Activated CD4-positive, alpha-beta T cell treated with anti-CD3 and anti-CD28 coated beads, Interleukin-2, amount 50 U/mL, for 16 hours (primary cell): Measurements from ENCODE around the gene TMEM108.
A peak's percentile ranks its signal among the peaks of the same experiment; 100 is the strongest.
"Not testable (repeated sequence)": the region's sequence is repeated elsewhere in the genome, so short reads cannot be mapped to it uniquely, and the experiment has no call there.

Experiments used
- DNase-seq: peaks from one replicate; pipeline ENCODE4 v3.0.0-alpha.2; 2020

TMEM108 gene

DNA sequence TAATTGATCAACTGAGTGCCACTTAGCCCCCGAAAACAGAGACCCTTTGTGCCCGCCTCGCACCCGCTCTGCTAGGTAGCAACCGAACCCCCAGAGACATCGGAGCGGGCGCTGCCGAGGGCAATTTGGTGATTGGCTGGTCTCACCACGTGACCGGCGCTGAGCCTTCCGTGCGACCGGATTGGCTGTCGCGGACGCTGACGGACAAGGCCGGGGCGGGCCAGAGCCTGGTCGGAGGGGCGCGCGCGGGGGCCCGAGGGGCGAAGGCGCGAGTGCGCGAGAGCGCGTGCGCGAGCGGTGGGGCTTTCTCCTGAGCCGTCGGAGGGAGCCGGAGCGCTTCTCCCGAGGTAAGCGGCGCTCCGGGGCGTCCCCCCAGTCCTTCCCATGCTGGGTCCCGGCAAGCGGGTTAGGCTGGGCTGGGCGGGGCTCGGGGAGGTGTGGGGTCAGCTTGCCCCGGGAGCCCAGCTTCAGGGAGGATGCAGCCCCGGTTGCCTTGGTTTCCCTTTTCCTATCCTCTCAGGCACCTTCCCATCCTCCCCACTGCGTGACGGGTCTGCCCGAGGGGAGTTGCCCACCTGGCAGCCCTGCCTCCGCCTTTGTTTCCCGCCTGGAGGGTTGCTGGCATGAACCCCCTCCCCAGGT, at the start of gene TMEM108:
Gene TMEM108, plus strand, starts transcription at position 303 of the 642 bp plus-strand sequence.
- peak; percentile 36 for DNase-seq

DNA sequence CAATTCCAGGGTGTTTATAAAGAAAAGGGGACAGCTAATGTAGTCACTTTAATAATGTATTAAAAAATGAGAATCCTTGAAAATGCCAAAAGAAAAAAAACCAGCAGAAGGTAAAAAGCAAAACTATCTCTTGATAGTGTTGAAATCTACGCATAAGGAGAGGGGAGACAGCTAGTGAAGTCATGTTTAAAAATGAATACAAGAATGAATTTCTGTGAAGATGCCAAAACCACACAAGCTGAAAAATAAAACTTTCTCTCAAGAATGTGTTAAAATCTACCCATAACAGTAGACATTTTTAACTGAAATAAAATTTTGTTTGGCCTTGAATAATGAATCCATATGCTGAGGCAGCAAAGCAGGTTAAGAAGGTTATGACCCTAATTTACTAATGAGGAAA, 42.2 kb upstream of the TMEM108 start:
- DNase-seq: no peak

DNA sequence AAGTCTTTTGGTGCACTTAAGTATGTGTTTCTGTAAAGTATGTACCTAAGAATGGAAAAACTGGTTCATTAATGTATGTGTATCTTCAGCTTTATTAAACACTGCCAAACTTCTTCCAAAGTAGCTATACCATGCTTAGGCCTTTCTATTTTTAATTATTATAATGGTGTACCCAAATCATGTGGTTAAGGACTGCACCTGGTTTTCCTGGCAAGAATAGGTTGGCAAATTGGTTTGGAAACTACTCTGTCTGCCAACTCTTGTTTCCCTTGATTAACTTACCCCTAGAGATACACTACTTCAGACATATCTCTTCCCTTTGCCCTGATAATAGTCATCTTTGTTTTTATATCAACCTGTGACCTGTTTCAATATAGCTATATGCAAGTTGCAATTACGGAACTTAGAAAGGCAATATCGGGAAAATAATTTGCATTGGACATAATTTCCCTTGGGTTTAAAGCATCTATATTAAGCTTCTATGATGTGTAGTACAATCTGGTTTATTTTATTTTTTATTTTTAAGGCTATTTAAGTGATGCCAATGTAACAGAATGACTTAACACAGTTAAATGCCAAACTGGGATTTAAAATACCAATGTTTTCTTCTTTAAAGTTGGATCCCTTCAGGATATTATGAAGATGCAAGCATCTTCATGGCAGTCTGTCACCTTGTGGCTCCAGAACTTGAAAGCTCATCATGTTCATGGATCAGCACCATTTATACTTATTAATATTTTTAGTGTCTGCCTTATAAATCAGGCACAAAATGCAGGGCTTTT, 40.6 kb upstream of the TMEM108 start:
- no peak for DNase-seq

GRCh38 chr3:133005032-133005431, 33.2 kb upstream of the TMEM108 start:
- DNase-seq: not testable (repeated sequence)

DNA sequence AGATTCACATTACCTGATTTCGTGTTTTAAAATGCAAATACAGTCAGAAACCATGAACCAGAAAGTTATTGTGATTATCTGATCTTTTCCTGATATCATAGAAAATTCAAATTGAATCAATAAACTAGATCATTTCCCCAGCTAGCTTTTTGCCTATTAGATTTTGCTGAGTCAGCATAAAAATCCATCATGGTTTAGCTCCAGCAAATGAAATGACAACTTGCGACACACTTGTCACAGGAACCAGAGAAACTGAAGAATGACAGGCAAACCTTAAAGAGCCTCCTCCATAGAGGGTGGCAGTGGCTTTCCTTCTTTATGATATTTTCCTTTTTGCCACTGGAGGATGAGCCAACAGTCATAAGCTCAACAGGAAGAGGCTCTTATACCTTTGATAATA, 30.6 kb upstream of the TMEM108 start:
- no peak for DNase-seq

GRCh38 chr3:133014325-133014724, 23.9 kb upstream of the TMEM108 start:
- no peak for DNase-seq

DNA sequence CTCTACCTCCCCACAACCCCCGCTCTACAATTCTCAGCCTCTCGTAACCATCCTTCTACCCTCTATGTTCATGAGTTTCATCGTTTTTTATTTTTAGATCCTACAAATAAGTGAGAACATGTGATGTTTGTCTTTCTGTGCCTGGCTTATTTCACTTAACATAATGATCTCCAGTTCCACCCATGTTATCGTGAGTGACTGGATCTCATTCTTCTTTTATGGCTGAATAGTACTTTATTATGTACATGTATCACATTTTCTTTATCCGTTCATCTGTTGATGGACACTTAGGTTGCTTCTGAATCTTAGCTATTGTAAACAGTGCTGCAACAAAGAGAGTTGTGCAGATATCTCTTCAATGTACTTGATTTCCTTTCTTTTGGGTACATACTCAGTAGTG, 22.6 kb upstream of the TMEM108 start:
- not testable (repeated sequence) for DNase-seq

GRCh38 chr3:133016838-133017309, 21.3 kb upstream of the TMEM108 start:
- DNase-seq: no peak

DNA sequence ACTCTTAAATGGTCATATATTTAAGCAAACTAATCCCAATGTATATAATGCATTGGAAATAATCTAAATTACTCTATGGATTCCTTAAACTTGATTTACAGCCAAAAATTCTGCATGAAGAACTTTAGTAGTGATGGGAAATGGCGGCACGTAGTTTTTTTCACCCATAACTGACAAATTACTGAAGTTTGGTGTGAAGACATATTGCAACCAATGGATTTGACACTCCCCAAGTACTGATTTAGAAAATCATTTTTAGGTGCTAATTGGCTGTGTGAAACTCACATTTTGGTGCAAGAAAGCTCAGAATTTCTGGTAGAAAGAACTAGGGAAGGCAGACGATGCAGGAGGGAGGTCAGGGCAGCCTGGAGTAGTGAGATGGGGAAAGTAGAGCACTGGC, 19.3 kb upstream of the TMEM108 start:
- DNase-seq: no peak

GRCh38 chr3:133021206-133021605, 17.0 kb upstream of the TMEM108 start:
- DNase-seq: no peak

DNA sequence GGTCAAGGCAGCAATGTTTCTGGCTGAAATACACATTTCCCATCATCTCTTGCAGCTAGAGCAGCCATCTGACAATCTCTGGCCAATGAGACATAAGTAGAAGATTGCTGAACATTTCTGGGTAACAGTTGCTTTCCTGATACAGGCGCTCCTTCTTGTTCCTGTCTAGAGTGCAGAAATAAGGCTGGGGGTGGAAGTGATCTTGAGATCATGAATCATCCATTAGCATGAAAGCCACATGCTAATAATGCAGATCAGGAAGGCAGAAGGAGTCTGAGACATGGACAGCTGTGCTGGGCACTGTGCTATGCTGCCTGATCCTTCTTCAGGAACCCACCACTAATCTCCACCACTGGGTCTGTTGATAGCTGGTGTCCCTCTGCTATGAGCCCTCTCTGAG, 14.8 kb upstream of the TMEM108 start:
- no peak for DNase-seq

GRCh38 chr3:133025546-133025945, 12.6 kb upstream of the TMEM108 start:
- DNase-seq: no peak

DNA sequence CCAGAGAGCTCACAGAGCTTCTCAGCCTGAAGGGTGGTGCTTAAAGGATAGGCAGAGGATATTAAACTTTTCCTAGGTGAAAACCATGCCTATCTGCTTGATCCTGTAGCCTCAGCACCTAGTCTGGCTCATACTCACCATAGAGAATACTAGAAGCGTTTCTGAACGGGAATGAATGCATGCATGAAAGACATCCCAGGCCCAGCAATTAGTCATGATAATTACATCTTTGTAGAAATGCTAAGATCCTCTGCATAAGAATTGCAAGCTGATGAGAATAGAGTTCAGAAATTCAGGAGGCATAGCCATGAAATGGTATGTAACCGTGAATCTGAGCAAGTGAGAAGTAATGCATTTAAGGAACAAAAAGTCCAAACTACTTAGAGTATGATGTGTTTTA, 5.9 kb upstream of the TMEM108 start:
- no peak for DNase-seq

GRCh38 chr3:133037436-133037835, 755 bp upstream of the TMEM108 start:
- no peak for DNase-seq

- DNase-seq: no peak
Measured at GRCh38 chr3:133038731-133039375, 662 bp downstream of the TMEM108 start.

- peak; percentile 40 for DNase-seq
Measured at GRCh38 chr3:133040696-133041523, 2.7 kb downstream of the TMEM108 start.

DNA sequence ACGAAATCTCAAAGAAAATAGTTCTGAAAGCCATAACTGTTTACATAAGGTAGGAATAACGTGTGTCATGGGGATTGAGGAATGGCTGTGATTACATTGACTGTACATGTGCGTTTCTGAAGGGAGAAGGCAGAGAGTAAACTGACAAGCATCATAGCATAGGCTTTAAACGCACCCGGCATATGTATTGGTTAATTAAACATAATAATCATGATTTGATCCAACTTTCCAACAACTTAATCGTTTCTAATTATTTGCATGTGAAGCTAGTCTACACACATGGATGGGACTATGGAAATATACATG, 3.3 kb downstream of the TMEM108 start:
- no peak for DNase-seq

DNA sequence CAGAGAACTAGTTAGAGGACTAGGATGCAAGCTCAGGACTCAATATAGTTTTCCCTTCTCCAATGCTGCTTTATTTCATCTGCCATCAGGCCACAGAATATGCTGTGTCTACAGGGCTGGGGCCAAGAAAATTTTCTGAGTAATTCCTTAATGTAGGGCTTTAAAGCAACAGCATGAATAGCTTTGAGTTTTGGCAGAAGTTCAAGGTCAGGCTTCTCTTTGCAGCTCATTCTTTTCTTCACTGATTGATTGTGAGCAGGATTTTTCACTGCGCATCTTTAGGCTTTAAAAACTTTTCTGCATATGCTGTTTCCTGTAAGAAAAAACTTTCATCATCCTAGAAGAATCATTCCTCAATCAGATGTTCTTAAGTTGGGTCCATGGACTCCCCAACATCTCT, 4.6 kb downstream of the TMEM108 start:
- DNase-seq: no peak

- DNase-seq: no peak
Measured at GRCh38 chr3:133047980-133048379, 9.8 kb downstream of the TMEM108 start.

DNA sequence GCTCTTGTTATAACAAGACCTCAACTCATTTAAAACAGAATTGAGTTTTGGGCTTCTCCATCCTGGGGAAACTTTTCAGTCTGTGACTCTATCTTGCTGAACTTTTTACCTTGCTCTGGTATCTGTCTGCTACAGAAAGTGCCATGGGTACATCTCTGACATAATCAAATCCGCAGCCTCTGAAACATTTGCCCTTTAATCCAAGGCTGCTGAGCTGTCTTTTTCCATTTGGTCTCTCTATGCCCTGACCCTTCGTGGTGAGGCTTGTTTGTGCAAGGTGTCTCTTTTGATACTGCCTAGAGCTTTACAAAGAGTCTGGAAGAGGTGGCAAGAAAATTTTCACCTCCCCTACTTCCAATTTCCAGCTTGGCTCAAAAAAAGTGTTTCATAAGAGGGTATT, 11.3 kb downstream of the TMEM108 start:
- DNase-seq: no peak

- DNase-seq: no peak
Measured at GRCh38 chr3:133050891-133051290, 12.7 kb downstream of the TMEM108 start.

- no peak for DNase-seq
Measured at GRCh38 chr3:133053532-133053931, 15.3 kb downstream of the TMEM108 start.

GRCh38 chr3:133054586-133054985, 16.4 kb downstream of the TMEM108 start:
- no peak for DNase-seq
